ES-I3 (cell line): Measurements from ENCODE around the gene THNSL1.
"Not testable (repeated sequence)": the region's sequence is repeated elsewhere in the genome, so short reads cannot be mapped to it uniquely, and the experiment has no call there.

Source experiments
- H3K36me3 ChIP-seq: 2 replicates; pipeline ENCODE4 v1.6.1; 2013; ENCODE audit warnings: mild to moderate bottlenecking, low read length, control low read depth, moderate library complexity; ENCODE audit not compliant: insufficient read depth
- H3K4me1 ChIP-seq: 2 replicates; pipeline ENCODE4 v1.6.1; 2013; ENCODE audit warnings: mild to moderate bottlenecking, control low read depth, low read length; ENCODE audit not compliant: insufficient read depth
- H3K9ac ChIP-seq: 2 replicates; pipeline ENCODE4 v1.6.1; 2013; ENCODE audit warnings: low read depth, mild to moderate bottlenecking, low read length, moderate library complexity
- H3K9me3 ChIP-seq: 2 replicates; pipeline ENCODE4 v1.6.1; 2013; ENCODE audit warnings: mild to moderate bottlenecking, low read length, moderate library complexity; ENCODE audit not compliant: control insufficient read depth, insufficient read depth

Gene THNSL1, protein sequence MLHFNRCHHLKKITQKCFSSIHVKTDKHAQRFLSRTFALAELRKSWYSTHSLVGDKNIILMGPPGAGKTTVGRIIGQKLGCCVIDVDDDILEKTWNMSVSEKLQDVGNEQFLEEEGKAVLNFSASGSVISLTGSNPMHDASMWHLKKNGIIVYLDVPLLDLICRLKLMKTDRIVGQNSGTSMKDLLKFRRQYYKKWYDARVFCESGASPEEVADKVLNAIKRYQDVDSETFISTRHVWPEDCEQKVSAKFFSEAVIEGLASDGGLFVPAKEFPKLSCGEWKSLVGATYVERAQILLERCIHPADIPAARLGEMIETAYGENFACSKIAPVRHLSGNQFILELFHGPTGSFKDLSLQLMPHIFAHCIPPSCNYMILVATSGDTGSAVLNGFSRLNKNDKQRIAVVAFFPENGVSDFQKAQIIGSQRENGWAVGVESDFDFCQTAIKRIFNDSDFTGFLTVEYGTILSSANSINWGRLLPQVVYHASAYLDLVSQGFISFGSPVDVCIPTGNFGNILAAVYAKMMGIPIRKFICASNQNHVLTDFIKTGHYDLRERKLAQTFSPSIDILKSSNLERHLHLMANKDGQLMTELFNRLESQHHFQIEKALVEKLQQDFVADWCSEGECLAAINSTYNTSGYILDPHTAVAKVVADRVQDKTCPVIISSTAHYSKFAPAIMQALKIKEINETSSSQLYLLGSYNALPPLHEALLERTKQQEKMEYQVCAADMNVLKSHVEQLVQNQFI

GRCh38 chr10:25016376-25017153 is at the start of gene THNSL1:
THNSL1 (plus strand) TSS chr10:25016612; CDS start chr10:25023224, 6,612 bp downstream.
- Histone ChIP-seq H3K9ac (peak within 1 kb of the TSS; percentile 69), H3K9me3 (no peaks in the 10 kb centered on the region), H3K36me3 (no peaks in the 10 kb centered on the region), H3K4me1 (0 out of 2 replicates have a peak, but pooled peaks cover 3% of the 10 kb centered on the region)

DNA sequence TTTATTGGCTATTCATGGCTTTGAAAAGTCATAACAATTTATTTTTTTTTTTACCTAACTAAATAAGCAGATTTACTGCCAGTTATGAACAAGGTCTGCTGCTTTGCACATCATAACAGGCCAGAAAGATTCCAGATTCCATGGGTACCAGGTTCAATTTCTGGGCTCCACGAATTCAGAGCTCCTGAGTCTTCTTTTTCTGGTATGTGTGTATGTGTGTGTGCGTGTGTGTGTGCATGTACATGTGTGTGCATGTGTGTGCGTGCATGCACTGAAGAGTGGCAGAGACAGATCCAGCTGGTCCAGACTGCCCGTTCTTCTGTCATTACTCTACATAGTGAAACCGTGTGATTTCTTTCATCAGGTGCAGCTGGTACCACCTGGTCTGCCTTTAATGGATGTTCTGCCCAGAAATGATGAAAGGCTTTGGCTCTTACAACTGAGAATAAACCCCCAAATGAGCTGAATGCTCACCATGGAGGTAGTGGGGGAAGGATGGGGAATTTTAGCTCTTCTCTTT is 49.4 kb upstream of the THNSL1 start:
- Histone ChIP-seq H3K9ac (no peak overlapping the region), H3K4me1 (no peaks in the 10 kb centered on the region), H3K9me3 (no peaks in the 10 kb centered on the region), H3K36me3 (no peaks in the 10 kb centered on the region)

GRCh38 chr10:24968349-24968748 is 48.1 kb upstream of the THNSL1 start:
- Histone ChIP-seq H3K9ac (no peak overlapping the region), H3K4me1 (no peaks in the 10 kb centered on the region), H3K36me3 (no peaks in the 10 kb centered on the region), H3K9me3 (no peaks in the 10 kb centered on the region)

- not testable (repeated sequence) for H3K9ac ChIP-seq, H3K4me1 ChIP-seq, H3K9me3 ChIP-seq, H3K36me3 ChIP-seq
Observed at GRCh38 chr10:24968951-24969350, 47.5 kb upstream of the THNSL1 start.

- Histone ChIP-seq H3K9me3 (no peaks in the 10 kb centered on the region), H3K9ac (no peak overlapping the region), H3K4me1 (no peaks in the 10 kb centered on the region), H3K36me3 (no peaks in the 10 kb centered on the region)
Observed at GRCh38 chr10:24969841-24970281, 46.6 kb upstream of the THNSL1 start.

DNA sequence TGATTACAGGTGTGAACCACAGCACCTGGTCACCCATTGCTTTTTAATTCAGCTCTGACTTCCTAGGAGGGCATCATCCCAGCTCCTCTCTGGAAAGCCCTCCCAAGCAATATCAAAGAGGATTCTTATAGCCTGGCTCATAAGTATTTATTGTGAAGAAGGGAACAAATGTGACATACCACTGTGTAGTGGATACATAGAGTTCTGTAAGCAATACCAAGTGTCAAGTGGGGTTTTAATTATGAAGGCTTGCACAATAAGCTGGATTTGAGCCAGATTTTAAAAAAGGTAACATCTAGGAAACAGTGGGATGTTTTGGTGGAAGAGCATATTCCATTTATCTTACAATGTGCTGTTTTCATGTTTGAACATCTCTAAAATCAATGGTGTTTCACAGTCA is 45.0 kb upstream of the THNSL1 start:
- H3K9ac ChIP-seq = no peak overlapping the region
- no peaks in the 10 kb centered on the region for H3K36me3 ChIP-seq
- H3K4me1 ChIP-seq = no peaks in the 10 kb centered on the region
- no peaks in the 10 kb centered on the region for H3K9me3 ChIP-seq

DNA sequence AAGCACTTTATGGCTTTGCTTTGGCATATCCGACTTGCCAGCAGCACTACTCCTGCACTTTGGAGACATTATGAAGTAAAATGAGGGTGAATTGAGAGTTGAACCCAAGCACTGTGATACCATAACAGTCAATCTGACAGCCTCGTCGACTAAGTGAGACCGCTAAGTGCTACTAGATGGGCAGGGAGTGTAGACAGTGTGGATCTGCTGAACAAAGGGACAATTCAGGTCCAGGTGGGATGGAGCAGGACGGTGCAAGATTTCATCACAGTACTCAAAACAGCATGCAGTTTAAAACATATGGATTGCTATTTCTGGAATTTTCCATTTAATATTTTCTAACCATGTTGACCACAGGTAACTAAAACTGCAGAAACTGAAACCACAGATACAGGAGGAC is 43.2 kb upstream of the THNSL1 start:
- Histone ChIP-seq H3K36me3 (no peaks in the 10 kb centered on the region), H3K9me3 (no peaks in the 10 kb centered on the region), H3K4me1 (no peaks in the 10 kb centered on the region), H3K9ac (no peak overlapping the region)

DNA sequence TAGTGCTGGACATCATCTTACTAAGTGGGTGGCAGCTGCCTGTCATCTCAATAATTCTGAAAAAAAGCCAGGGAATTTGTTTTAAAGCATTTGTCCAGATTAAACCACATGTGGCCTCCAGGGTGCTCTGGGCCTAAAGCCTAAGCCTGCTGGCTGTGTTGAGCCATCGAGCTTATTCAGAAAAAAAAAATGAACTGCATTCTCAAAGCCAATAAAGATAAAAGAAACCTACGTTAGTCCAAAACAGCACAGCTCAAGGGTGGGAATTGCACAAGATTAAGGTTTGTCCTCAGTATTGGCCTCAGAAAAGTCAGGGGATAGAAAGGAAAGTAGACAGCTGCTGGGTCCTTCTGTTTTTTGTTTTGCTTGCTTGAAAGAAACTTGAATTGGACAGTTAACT is 41.4 kb upstream of the THNSL1 start:
- no peak overlapping the region for H3K9ac ChIP-seq
- H3K36me3 ChIP-seq = no peaks in the 10 kb centered on the region
- H3K9me3 ChIP-seq = no peaks in the 10 kb centered on the region
- no peaks in the 10 kb centered on the region for H3K4me1 ChIP-seq

DNA sequence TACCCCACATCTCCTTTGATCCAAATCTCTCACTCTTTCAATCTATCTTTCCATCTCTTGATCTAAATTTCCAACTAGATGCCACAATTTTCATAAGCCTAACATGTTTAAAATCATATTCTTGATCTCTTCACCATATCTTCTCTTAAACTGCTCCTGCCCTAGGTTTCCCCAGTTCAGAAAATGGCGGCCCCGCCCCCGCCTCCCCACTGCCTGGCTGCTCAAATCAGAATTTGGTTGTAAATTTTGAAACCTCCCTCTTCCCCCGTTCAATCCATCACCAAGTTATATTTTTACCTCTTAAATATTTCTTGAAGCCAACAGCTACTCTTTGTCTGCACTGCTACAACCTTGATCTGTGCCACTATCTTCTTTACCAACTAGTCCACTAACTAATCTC is 36.7 kb upstream of the THNSL1 start:
- Histone ChIP-seq H3K9ac (no peak overlapping the region), H3K36me3 (no peaks in the 10 kb centered on the region), H3K9me3 (no peaks in the 10 kb centered on the region), H3K4me1 (no peaks in the 10 kb centered on the region)

DNA sequence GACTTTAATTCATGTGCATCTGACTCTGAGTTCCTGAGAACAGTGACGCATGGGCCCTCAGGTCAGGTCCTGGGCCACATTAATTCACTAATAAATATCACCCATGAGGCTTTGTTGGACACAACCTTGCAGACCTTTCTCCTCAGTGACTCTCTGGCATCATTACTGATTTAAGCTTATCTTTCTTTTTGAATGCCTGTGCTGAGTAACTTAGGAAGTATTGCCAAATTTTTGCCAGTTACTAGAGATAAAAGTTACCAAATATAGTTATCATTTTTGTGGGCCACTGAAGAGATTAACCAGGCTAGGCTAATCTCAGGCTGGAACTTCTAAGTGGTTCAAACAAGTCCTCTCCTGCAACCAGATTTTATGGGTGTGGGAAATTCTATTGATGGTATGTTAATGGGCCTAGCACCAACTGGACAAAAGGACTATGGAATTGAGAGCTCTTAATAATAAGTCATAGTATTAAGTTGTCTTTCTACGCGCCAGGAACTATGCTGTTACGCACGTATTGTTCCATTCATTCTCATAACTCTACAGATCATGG is 35.2 kb upstream of the THNSL1 start:
- Histone ChIP-seq H3K4me1 (no peaks in the 10 kb centered on the region), H3K9ac (no peak overlapping the region), H3K36me3 (no peaks in the 10 kb centered on the region), H3K9me3 (no peaks in the 10 kb centered on the region)

DNA sequence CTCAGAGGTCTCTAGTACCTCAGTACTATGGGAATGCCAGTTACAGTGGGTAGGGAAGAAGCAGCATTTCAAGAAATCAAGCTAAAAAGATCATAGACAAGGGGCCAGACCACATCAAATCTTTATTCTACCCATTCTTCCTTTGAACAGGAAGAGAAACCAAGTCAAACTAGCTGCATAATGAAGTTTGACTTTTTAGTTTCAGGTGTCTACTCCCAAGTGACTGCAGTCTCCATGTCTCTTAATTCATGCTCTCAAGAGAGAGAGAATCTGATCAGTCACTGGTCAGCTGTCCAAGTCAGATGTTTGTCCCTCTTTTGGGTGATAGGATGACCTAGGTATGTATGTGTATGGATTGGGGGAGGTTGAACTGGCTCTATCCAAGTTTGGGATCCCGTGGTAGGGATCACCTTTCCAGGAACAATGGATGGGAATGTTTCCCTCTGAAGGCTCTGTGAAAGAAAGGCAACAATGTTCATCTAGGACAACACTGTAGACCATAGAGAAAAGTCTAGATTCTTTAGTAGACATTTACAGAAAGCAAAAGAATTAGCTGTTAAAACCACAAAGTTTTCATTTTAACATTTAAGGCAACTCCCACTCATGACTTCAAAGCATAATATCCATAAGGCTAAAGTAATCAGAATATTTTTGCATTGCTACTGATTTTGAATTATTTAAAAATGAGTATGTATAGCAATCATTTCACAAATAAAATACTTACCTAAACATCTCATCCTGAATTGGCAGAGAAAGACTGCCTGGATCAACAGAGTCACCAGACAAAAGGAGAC is 33.9 kb upstream of the THNSL1 start:
- Histone ChIP-seq H3K4me1 (no peaks in the 10 kb centered on the region), H3K9ac (no peak overlapping the region), H3K36me3 (no peaks in the 10 kb centered on the region)

GRCh38 chr10:24983130-24983529 is 33.3 kb upstream of the THNSL1 start:
- H3K36me3 ChIP-seq = no peaks in the 10 kb centered on the region
- no peaks in the 10 kb centered on the region for H3K9me3 ChIP-seq
- no peaks in the 10 kb centered on the region for H3K4me1 ChIP-seq
- no peak overlapping the region for H3K9ac ChIP-seq

More for the DNA sequence above, 33.9 kb upstream of the THNSL1 start:
- no peaks in the 10 kb centered on the region for H3K9me3 ChIP-seq

DNA sequence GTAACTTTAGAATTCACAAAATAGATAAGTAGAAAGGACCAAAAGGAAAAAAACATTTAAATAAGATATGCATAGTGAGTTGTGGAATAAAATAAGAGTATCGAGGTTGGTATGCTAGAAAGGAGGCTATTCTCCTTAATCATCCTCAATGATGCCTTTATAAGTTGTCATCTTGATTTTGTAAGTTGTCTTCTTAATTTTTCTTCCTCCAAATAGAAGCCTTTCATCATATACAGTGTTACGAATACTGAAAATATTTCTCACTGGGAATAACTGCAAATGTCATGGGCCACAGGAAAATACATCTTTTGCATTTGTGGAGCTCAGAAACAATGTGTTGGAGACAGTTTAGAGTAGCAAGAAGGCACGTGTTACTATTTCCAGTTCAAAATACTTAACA is 32.5 kb upstream of the THNSL1 start:
- no peak overlapping the region for H3K9ac ChIP-seq
- H3K4me1 ChIP-seq = no peaks in the 10 kb centered on the region
- no peaks in the 10 kb centered on the region for H3K9me3 ChIP-seq
- H3K36me3 ChIP-seq = no peaks in the 10 kb centered on the region
